GM12801 (cell line): ENCODE results near the gene DCLK2.

Experiments used
- TF ChIP-seq, protein P1 (sequence below): IDR thresholded peaks from one replicate; pipeline ENCODE4 v1.5.1; 2011; ENCODE audit warnings: control low read depth; ENCODE audit not compliant: insufficient read length; ENCODE audit errors: extremely low read depth

The DCLK2 gene

DNA sequence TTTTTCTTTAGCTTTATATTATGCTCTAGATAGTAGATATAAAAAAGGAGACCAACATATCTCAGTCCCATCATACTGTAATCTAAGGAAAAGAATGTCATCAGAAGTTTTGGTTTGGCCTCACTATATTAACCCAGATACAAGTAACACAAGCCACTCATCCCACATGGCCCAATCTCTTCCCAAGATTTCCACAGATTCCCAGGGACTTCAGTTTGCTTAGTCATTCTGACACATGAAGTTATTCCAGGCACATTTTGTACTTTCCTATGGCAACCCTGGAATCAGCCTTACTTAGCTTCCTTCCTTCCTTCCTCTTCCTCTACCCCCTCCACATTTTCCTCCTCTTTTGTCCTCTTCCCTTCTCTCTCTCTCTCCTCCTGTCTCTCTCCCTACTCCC is 21.7 kb upstream of the DCLK2 start:
- TF ChIP-seq, protein P1, sequence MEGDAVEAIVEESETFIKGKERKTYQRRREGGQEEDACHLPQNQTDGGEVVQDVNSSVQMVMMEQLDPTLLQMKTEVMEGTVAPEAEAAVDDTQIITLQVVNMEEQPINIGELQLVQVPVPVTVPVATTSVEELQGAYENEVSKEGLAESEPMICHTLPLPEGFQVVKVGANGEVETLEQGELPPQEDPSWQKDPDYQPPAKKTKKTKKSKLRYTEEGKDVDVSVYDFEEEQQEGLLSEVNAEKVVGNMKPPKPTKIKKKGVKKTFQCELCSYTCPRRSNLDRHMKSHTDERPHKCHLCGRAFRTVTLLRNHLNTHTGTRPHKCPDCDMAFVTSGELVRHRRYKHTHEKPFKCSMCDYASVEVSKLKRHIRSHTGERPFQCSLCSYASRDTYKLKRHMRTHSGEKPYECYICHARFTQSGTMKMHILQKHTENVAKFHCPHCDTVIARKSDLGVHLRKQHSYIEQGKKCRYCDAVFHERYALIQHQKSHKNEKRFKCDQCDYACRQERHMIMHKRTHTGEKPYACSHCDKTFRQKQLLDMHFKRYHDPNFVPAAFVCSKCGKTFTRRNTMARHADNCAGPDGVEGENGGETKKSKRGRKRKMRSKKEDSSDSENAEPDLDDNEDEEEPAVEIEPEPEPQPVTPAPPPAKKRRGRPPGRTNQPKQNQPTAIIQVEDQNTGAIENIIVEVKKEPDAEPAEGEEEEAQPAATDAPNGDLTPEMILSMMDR, result no peak

- TF ChIP-seq, protein P1, result no peak
Measured at GRCh38 chr4:150061086-150061776, 17.0 kb upstream of the DCLK2 start.

- TF ChIP-seq, protein P1, result no peak
Measured at GRCh38 chr4:150063128-150063527, 15.1 kb upstream of the DCLK2 start.

GRCh38 chr4:150065740-150066139 is 12.5 kb upstream of the DCLK2 start:
- TF ChIP-seq, protein P1, result no peak

DNA sequence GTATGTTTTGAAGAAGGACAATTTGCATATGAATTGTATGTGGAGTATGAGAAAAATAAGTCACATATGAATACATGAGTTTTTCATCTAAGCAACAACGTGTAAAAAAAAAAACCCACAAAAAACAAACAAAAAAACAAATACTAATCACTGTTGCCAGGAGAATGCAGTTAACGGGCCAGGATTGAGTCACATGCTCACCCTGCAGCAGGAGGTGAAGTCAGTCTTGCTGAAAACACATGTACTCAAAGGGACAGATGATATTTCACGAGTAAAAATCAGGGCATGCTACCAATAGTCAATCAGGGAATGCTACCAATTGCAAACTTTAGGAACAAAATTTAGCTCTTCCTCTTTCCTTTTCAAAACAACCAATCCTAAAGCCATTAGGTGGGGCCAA is 10.4 kb upstream of the DCLK2 start:
- TF ChIP-seq, protein P1, result no peak

DNA sequence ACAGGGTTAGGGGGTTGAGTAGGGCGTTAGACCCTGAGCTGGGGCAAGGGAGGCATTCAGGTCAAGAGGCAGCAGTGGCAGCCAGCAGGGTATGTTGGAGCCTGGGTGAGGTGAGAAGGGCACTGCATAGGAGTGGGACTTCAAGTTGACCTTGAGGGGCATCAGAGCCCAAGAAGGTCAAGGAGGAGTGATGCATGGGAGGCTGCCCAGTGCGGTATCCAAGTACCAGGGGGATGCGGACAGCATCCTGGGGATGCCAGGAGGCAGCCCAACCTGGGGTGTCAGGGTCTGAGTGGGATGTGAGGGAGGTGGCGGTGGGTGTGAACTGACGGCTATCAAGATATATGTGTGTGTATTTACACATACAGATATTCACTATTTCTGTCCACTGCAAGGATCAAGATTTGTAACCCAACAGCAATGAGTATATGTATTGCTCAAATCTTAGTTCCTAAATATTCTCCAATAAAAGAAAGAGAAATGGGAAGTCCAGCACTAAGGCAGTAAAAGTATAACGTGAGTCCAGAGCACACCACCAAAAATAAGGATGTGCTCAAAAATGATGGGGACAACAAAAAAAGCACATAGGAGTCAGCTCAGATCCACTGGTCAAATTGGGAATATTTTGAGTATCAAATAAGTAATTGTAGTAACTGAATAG is 9.8 kb upstream of the DCLK2 start:
- TF ChIP-seq, protein P1, result no peak

GRCh38 chr4:150069353-150069752 is 8.9 kb upstream of the DCLK2 start:
- TF ChIP-seq, protein P1, result no peak
